IgD-negative memory B cell (primary cell): ENCODE data around the gene ADAMTS9. TPM values are rescaled to one million over a fixed set of nuclear protein-coding genes. Genes with fewer than 3 reads are reported as not detected.
"Not testable (repeated sequence)": the region's sequence is repeated elsewhere in the genome, so short reads cannot be mapped to it uniquely, and the experiment has no call there.

Experiments
- H3K27ac Mint-ChIP-seq, 3 donors: one replicate each; pipeline ENCODE4 v1.8.0; 2020 to 2022; ENCODE audit warnings: mild to moderate bottlenecking in 3 of 3, mixed read lengths in 3 of 3, moderate library complexity in 1 of 3
- H3K27me3 Mint-ChIP-seq: one replicate; pipeline ENCODE4 v1.8.0; 2021; ENCODE audit warnings: mixed read lengths
- H3K36me3 Mint-ChIP-seq: one replicate; pipeline ENCODE4 v1.8.0; 2020; ENCODE audit warnings: mild to moderate bottlenecking, mixed read lengths
- H3K4me1 Mint-ChIP-seq, 3 donors: one replicate each; pipeline ENCODE4 v1.8.0; 2020 to 2022; ENCODE audit warnings: mixed read lengths in 3 of 3, mild to moderate bottlenecking in 1 of 3
- H3K4me3 Mint-ChIP-seq, 4 donors: one replicate each; pipeline ENCODE4 v1.8.0; 2020 to 2022; ENCODE audit warnings: mild to moderate bottlenecking in 4 of 4, mixed read lengths in 4 of 4, moderate library complexity in 3 of 4
- H3K9me3 Mint-ChIP-seq, 3 donors: one replicate each; pipeline ENCODE4 v1.8.0; 2020 to 2021; ENCODE audit warnings: mixed read lengths in 3 of 3, mild to moderate bottlenecking in 1 of 3
- polyA plus RNA-seq: library from polyadenylated mRNA; unstranded; fragments of 300-500 nt; fragmentation: Illumina TruSeq; gene quantifications from one replicate; pipeline ENCODE4 v1.2.3, GENCODE V29; 2021

ADAMTS9 gene
- polyA plus RNA-seq, 1 donor from 2014 or later: not detected

GRCh38 chr3:64545239-64545638, 142.6 kb downstream of the ADAMTS9 start:
- H3K4me1 Mint-ChIP-seq, H3K27me3 Mint-ChIP-seq, H3K4me3 Mint-ChIP-seq, H3K9me3 Mint-ChIP-seq, H3K27ac Mint-ChIP-seq, H3K36me3 Mint-ChIP-seq: not testable (repeated sequence)

- H3K9me3 Mint-ChIP-seq: peaks cover 0 to 3% (median 0%) of the 10 kb centered on the region in 3 donors
- no peak overlapping the region for H3K4me3 Mint-ChIP-seq
- H3K4me1 Mint-ChIP-seq: no peaks in the 10 kb centered on the region
- no peaks in the 10 kb centered on the region for H3K36me3 Mint-ChIP-seq
- H3K27me3 Mint-ChIP-seq: no peaks in the 10 kb centered on the region
- no peak overlapping the region for H3K27ac Mint-ChIP-seq
Observed at GRCh38 chr3:64541803-64542202, 146.0 kb downstream of the ADAMTS9 start.

- H3K4me1 Mint-ChIP-seq: no peaks in the 10 kb centered on the region
- H3K36me3 Mint-ChIP-seq: no peaks in the 10 kb centered on the region
- no peaks in the 10 kb centered on the region for H3K27me3 Mint-ChIP-seq
- peaks cover 0 to 3% (median 0%) of the 10 kb centered on the region in 3 donors for H3K9me3 Mint-ChIP-seq
- H3K27ac Mint-ChIP-seq: no peak overlapping the region
- H3K4me3 Mint-ChIP-seq: no peak overlapping the region
Observed at GRCh38 chr3:64539451-64540196, 148.2 kb downstream of the ADAMTS9 start.

- peaks cover 0 to 1% (median 0%) of the 10 kb centered on the region in 3 donors for H3K4me1 Mint-ChIP-seq
- H3K9me3 Mint-ChIP-seq: no peaks in the 10 kb centered on the region
- no peaks in the 10 kb centered on the region for H3K36me3 Mint-ChIP-seq
- no peak overlapping the region for H3K27ac Mint-ChIP-seq
- no peak overlapping the region for H3K4me3 Mint-ChIP-seq
- H3K27me3 Mint-ChIP-seq: no peaks in the 10 kb centered on the region
Observed at GRCh38 chr3:64536166-64536565, 151.6 kb downstream of the ADAMTS9 start.

GRCh38 chr3:64533617-64534317, 154.0 kb downstream of the ADAMTS9 start:
- no peak overlapping the region for H3K27ac Mint-ChIP-seq
- H3K36me3 Mint-ChIP-seq: peaks cover 1% of the 10 kb centered on the region
- no peak overlapping the region for H3K4me3 Mint-ChIP-seq
- H3K9me3 Mint-ChIP-seq: no peaks in the 10 kb centered on the region
- H3K4me1 Mint-ChIP-seq: peaks cover 0 to 1% (median 0%) of the 10 kb centered on the region in 3 donors
- H3K27me3 Mint-ChIP-seq: peaks cover 4% of the 10 kb centered on the region

- peaks cover 1% of the 10 kb centered on the region for H3K36me3 Mint-ChIP-seq
- H3K9me3 Mint-ChIP-seq: no peaks in the 10 kb centered on the region
- peaks cover 0 to 1% (median 0%) of the 10 kb centered on the region in 3 donors for H3K4me1 Mint-ChIP-seq
- peaks cover 4% of the 10 kb centered on the region for H3K27me3 Mint-ChIP-seq
- peak overlapping the region in 1 of 3 donors; percentile 16 for H3K27ac Mint-ChIP-seq
- no peak overlapping the region for H3K4me3 Mint-ChIP-seq
Observed at GRCh38 chr3:64530434-64531049, 157.3 kb downstream of the ADAMTS9 start.

- Mint-ChIP-seq H3K4me1 (no peaks in the 10 kb centered on the region), H3K27me3 (no peaks in the 10 kb centered on the region)
Observed at GRCh38 chr3:64523324-64523723, 164.5 kb downstream of the ADAMTS9 start.

GRCh38 chr3:64520334-64520733, 167.5 kb downstream of the ADAMTS9 start:
- H3K27ac Mint-ChIP-seq: no peak overlapping the region
- H3K27me3 Mint-ChIP-seq: no peaks in the 10 kb centered on the region
- no peak overlapping the region for H3K4me3 Mint-ChIP-seq
- peaks cover 1 to 4% (median 2%) of the 10 kb centered on the region in 3 donors for H3K9me3 Mint-ChIP-seq
- no peaks in the 10 kb centered on the region for H3K4me1 Mint-ChIP-seq
- H3K36me3 Mint-ChIP-seq: no peaks in the 10 kb centered on the region

More at GRCh38 chr3:64523324-64523723, 164.5 kb downstream of the ADAMTS9 start:
- Mint-ChIP-seq H3K9me3 (peaks cover 0 to 4% (median 2%) of the 10 kb centered on the region in 3 donors), H3K27ac (no peak overlapping the region), H3K4me3 (no peak overlapping the region), H3K36me3 (no peaks in the 10 kb centered on the region)

GRCh38 chr3:64518950-64519349, 168.8 kb downstream of the ADAMTS9 start:
- Mint-ChIP-seq H3K4me3 (no peak overlapping the region), H3K9me3 (peaks cover 1 to 4% (median 2%) of the 10 kb centered on the region in 3 donors), H3K36me3 (no peaks in the 10 kb centered on the region), H3K27me3 (no peaks in the 10 kb centered on the region), H3K4me1 (no peaks in the 10 kb centered on the region), H3K27ac (no peak overlapping the region)

- peaks cover 1 to 4% (median 2%) of the 10 kb centered on the region in 3 donors for H3K9me3 Mint-ChIP-seq
- H3K27me3 Mint-ChIP-seq: no peaks in the 10 kb centered on the region
- no peaks in the 10 kb centered on the region for H3K36me3 Mint-ChIP-seq
- no peaks in the 10 kb centered on the region for H3K4me1 Mint-ChIP-seq
- no peak overlapping the region for H3K4me3 Mint-ChIP-seq
- H3K27ac Mint-ChIP-seq: no peak overlapping the region
Observed at GRCh38 chr3:64518496-64518895, 169.3 kb downstream of the ADAMTS9 start.

GRCh38 chr3:64514889-64515288, 172.9 kb downstream of the ADAMTS9 start:
- no peak overlapping the region for H3K27ac Mint-ChIP-seq
- no peak overlapping the region for H3K4me3 Mint-ChIP-seq
- peaks cover 0 to 3% (median 0%) of the 10 kb centered on the region in 3 donors for H3K9me3 Mint-ChIP-seq
- no peaks in the 10 kb centered on the region for H3K4me1 Mint-ChIP-seq
- H3K36me3 Mint-ChIP-seq: no peaks in the 10 kb centered on the region
- no peaks in the 10 kb centered on the region for H3K27me3 Mint-ChIP-seq

GRCh38 chr3:64509206-64509605, 178.6 kb downstream of the ADAMTS9 start:
- Mint-ChIP-seq H3K27me3 (no peaks in the 10 kb centered on the region), H3K4me1 (no peaks in the 10 kb centered on the region), H3K36me3 (no peaks in the 10 kb centered on the region)

GRCh38 chr3:64508140-64508539, 179.7 kb downstream of the ADAMTS9 start:
- Mint-ChIP-seq H3K27ac (no peak overlapping the region), H3K9me3 (peaks cover 0 to 4% (median 4%) of the 10 kb centered on the region in 3 donors), H3K4me1 (no peaks in the 10 kb centered on the region), H3K27me3 (no peaks in the 10 kb centered on the region), H3K4me3 (no peak overlapping the region), H3K36me3 (no peaks in the 10 kb centered on the region)

More at GRCh38 chr3:64509206-64509605, 178.6 kb downstream of the ADAMTS9 start:
- no peak overlapping the region for H3K4me3 Mint-ChIP-seq
- H3K9me3 Mint-ChIP-seq: peaks cover 0 to 2% (median 0%) of the 10 kb centered on the region in 3 donors
- H3K27ac Mint-ChIP-seq: no peak overlapping the region

- H3K4me3 Mint-ChIP-seq: no peak overlapping the region
- no peak overlapping the region for H3K27ac Mint-ChIP-seq
- no peaks in the 10 kb centered on the region for H3K4me1 Mint-ChIP-seq
- no peaks in the 10 kb centered on the region for H3K27me3 Mint-ChIP-seq
- no peaks in the 10 kb centered on the region for H3K36me3 Mint-ChIP-seq
- peaks cover 0 to 5% (median 3%) of the 10 kb centered on the region in 3 donors for H3K9me3 Mint-ChIP-seq
Observed at GRCh38 chr3:64506255-64506654, 181.5 kb downstream of the ADAMTS9 start.

GRCh38 chr3:64505419-64505818, 182.4 kb downstream of the ADAMTS9 start:
- Mint-ChIP-seq H3K4me1 (no peaks in the 10 kb centered on the region), H3K36me3 (no peaks in the 10 kb centered on the region), H3K27me3 (no peaks in the 10 kb centered on the region), H3K27ac (no peak overlapping the region), H3K9me3 (peaks cover 0 to 5% (median 3%) of the 10 kb centered on the region in 3 donors), H3K4me3 (no peak overlapping the region)
